ENCODE data around the gene AOAH. TPM values are rescaled to one million over a fixed set of nuclear protein-coding genes. Genes with fewer than 3 reads are reported as not detected.

AOAH gene
- total RNA-seq, 1 experiment from 2014 or later = not detected

GRCh38 chr7:36764929-36765328 lies 40.6 kb upstream of the AOAH start:
- no peaks in the 10 kb centered on the region for H3K4me1 ChIP-seq
- Mint-ChIP-seq H3K27ac (ENCODE audit: unreplicated experiment) (no peak overlapping the region), H3K4me3 (ENCODE audit: unreplicated experiment) (no peak overlapping the region), H3K36me3 (ENCODE audit: insufficient read depth, unreplicated experiment) (no peaks in the 10 kb centered on the region), H3K27me3 (ENCODE audit: insufficient read depth, unreplicated experiment) (no peaks in the 10 kb centered on the region), H3K4me1 (ENCODE audit: low read depth, unreplicated experiment) (peaks cover 7% of the 10 kb centered on the region), H3K9me3 (ENCODE audit: unreplicated experiment) (peaks cover 28% of the 10 kb centered on the region)
- H3K27me3 ChIP-seq (replicated peaks; ENCODE audit: control insufficient read depth, insufficient read depth, low read length) = no peaks in the 10 kb centered on the region
- no peaks in the 10 kb centered on the region for H3K9me3 ChIP-seq
- DNase-seq = no peak
- CTCF ChIA-PET = no interaction called here
- TF ChIP-seq CTCF (IDR thresholded peaks at IDR 0.05; ENCODE audit: insufficient read depth in 1 of 2, low read depth in 1 of 2, low read length in 1 of 2, severe bottlenecking in 1 of 2, unreplicated experiment in 1 of 2) = no peak
- H3K36me3 ChIP-seq (ENCODE audit: control insufficient read depth, insufficient read depth, low read length) = no peaks in the 10 kb centered on the region
- POLR2A ChIA-PET = no interaction called here
- H3K4me3 ChIP-seq (ENCODE audit: low read depth, low read length) = no peak overlapping the region
- intact Hi-C loops (cut with micrococcal nuclease; ENCODE audit: unreplicated experiment) = no loop called here
- no TSS peak for BruUV-seq (replicated peaks)

- H3K27ac Mint-ChIP-seq (ENCODE audit: unreplicated experiment) = no peak overlapping the region
Measured at GRCh38 chr7:36763132-36763816, 39.0 kb upstream of the AOAH start.

GRCh38 chr7:36762394-36762793 lies 38.1 kb upstream of the AOAH start:
- no peaks in the 10 kb centered on the region for H3K9me3 ChIP-seq
- no peak overlapping the region for H3K4me3 ChIP-seq (ENCODE audit: low read depth, low read length)
- H3K4me1 ChIP-seq = no peaks in the 10 kb centered on the region
- Mint-ChIP-seq H3K36me3 (ENCODE audit: insufficient read depth, unreplicated experiment) (no peaks in the 10 kb centered on the region), H3K4me1 (ENCODE audit: low read depth, unreplicated experiment) (peaks cover 7% of the 10 kb centered on the region), H3K9me3 (ENCODE audit: unreplicated experiment) (peaks cover 28% of the 10 kb centered on the region), H3K4me3 (ENCODE audit: unreplicated experiment) (no peak overlapping the region), H3K27me3 (ENCODE audit: insufficient read depth, unreplicated experiment) (no peaks in the 10 kb centered on the region), H3K27ac (ENCODE audit: unreplicated experiment) (no peak overlapping the region)
- H3K27me3 ChIP-seq (replicated peaks; ENCODE audit: control insufficient read depth, insufficient read depth, low read length) = no peaks in the 10 kb centered on the region
- no peak for TF ChIP-seq CTCF (IDR thresholded peaks at IDR 0.05; ENCODE audit: insufficient read depth in 1 of 2, low read depth in 1 of 2, low read length in 1 of 2, severe bottlenecking in 1 of 2, unreplicated experiment in 1 of 2)
- ChIA-PET POLR2A (no interaction called here), CTCF (no interaction called here)
- BruUV-seq (replicated peaks) = no TSS peak
- intact Hi-C loops (cut with micrococcal nuclease; ENCODE audit: unreplicated experiment) = no loop called here
- no peak for DNase-seq
- no peaks in the 10 kb centered on the region for H3K36me3 ChIP-seq (ENCODE audit: control insufficient read depth, insufficient read depth, low read length)

More at GRCh38 chr7:36763132-36763816, 39.0 kb upstream of the AOAH start:
- H3K4me1 ChIP-seq = no peaks in the 10 kb centered on the region
- no peak for TF ChIP-seq CTCF (IDR thresholded peaks at IDR 0.05; ENCODE audit: insufficient read depth in 1 of 2, low read depth in 1 of 2, low read length in 1 of 2, severe bottlenecking in 1 of 2, unreplicated experiment in 1 of 2)
- no TSS peak for BruUV-seq (replicated peaks)
- no peaks in the 10 kb centered on the region for H3K27me3 Mint-ChIP-seq (ENCODE audit: insufficient read depth, unreplicated experiment)
- intact Hi-C loops (cut with micrococcal nuclease; ENCODE audit: unreplicated experiment) = no loop called here
- DNase-seq = no peak
- CTCF ChIA-PET = no interaction called here
- no peaks in the 10 kb centered on the region for H3K36me3 ChIP-seq (ENCODE audit: control insufficient read depth, insufficient read depth, low read length)
- H3K36me3 Mint-ChIP-seq (ENCODE audit: insufficient read depth, unreplicated experiment) = no peaks in the 10 kb centered on the region
- H3K4me3 ChIP-seq (ENCODE audit: low read depth, low read length) = no peak overlapping the region
- no peaks in the 10 kb centered on the region for H3K9me3 ChIP-seq
- H3K27me3 ChIP-seq (replicated peaks; ENCODE audit: control insufficient read depth, insufficient read depth, low read length) = no peaks in the 10 kb centered on the region
- peaks cover 7% of the 10 kb centered on the region for H3K4me1 Mint-ChIP-seq (ENCODE audit: low read depth, unreplicated experiment)
- no peak overlapping the region for H3K4me3 Mint-ChIP-seq (ENCODE audit: unreplicated experiment)
- peaks cover 28% of the 10 kb centered on the region for H3K9me3 Mint-ChIP-seq (ENCODE audit: unreplicated experiment)
- POLR2A ChIA-PET = no interaction called here

Data from Caco-2 (cell line).